Naive thymus-derived CD4-positive, alpha-beta T cell (primary cell): ENCODE results near the gene LRP6. TPM values are rescaled to one million over a fixed set of nuclear protein-coding genes. Genes with fewer than 3 reads are reported as not detected.
A peak's percentile ranks its signal among the peaks of the same experiment; 100 is the strongest.
"Not testable (repeated sequence)": the region's sequence is repeated elsewhere in the genome, so short reads cannot be mapped to it uniquely, and the experiment has no call there.

Experiments
- ATAC-seq: fragments of 150-1000 bp; cut with Tn5 transposase; 2 replicates; pipeline ENCODE4 v1.10.0; 2021; ENCODE audit warnings: mild to moderate bottlenecking, moderate library complexity
- CTCF ChIA-PET: fragments of 350-600 bp; sonication (Branson Sonifier 250); formaldehyde crosslinking; loops from one replicate; lab custom pipeline; 2021; ENCODE audit warnings: antibody characterized with exemption; lab: Charles Lee
- POLR2A ChIA-PET: fragments of 350-600 bp; sonication (Branson Sonifier 250); formaldehyde crosslinking; loops from one replicate; lab custom pipeline; 2021; ENCODE audit warnings: antibody characterized with exemption, inconsistent platforms; lab: Charles Lee
- DNase-seq, 9 donors: peaks; one replicate each; pipeline versions ENCODE4 v3.0.0 to v3.0.0-alpha.2; 2020 to 2022; ENCODE audit warnings: mixed read lengths in 1 of 9
- H3K27ac ChIP-seq: one replicate; pipeline ENCODE4 v1.7.0; 2013; ENCODE audit warnings: mild to moderate bottlenecking, low read depth, low read length, moderate library complexity
- H3K27me3 ChIP-seq, 2 donors: one replicate each; pipeline ENCODE4 v1.7.0; 2013; ENCODE audit warnings: low read length in 2 of 2, mild to moderate bottlenecking in 2 of 2, moderate library complexity in 2 of 2; ENCODE audit not compliant: control insufficient read depth in 2 of 2, insufficient read depth in 2 of 2
- H3K36me3 ChIP-seq, 3 experiments: 1 replicate in 2 of 3; 2 replicates in 1 of 3; pipeline ENCODE4 v1.7.0; 2013; ENCODE audit warnings: low read length in 3 of 3, mild to moderate bottlenecking in 3 of 3, moderate library complexity in 1 of 3; ENCODE audit not compliant: insufficient read depth in 3 of 3, control insufficient read depth in 2 of 3
- H3K4me1 ChIP-seq, 2 donors: one replicate each; pipeline ENCODE4 v1.7.0; 2013; ENCODE audit warnings: low read length in 2 of 2, mild to moderate bottlenecking in 2 of 2, moderate library complexity in 1 of 2; ENCODE audit not compliant: control insufficient read depth in 2 of 2, insufficient read depth in 2 of 2
- H3K4me3 ChIP-seq: 2 replicates; pipeline ENCODE4 v1.7.0; 2013; ENCODE audit warnings: mild to moderate bottlenecking, low read length
- H3K9me3 ChIP-seq, 3 experiments: 1 replicate in 2 of 3; 2 replicates in 1 of 3; pipeline ENCODE4 v1.7.0; 2013; ENCODE audit warnings: low read length in 3 of 3; ENCODE audit not compliant: control insufficient read depth in 2 of 3
- H3K27ac Mint-ChIP-seq, 9 donors: one replicate each; pipeline ENCODE4 v1.8.0; 2020 to 2022; ENCODE audit warnings: mixed read lengths in 9 of 9, mild to moderate bottlenecking in 8 of 9, moderate library complexity in 5 of 9, inconsistent platforms in 2 of 9
- H3K27me3 Mint-ChIP-seq, 5 donors: one replicate each; pipeline ENCODE4 v1.8.0; 2021 to 2022; ENCODE audit warnings: mixed read lengths in 5 of 5, mild to moderate bottlenecking in 1 of 5
- H3K36me3 Mint-ChIP-seq, 5 donors: one replicate each; pipeline ENCODE4 v1.8.0; 2020 to 2022; ENCODE audit warnings: mixed read lengths in 5 of 5, mild to moderate bottlenecking in 3 of 5, inconsistent platforms in 1 of 5
- H3K4me1 Mint-ChIP-seq, 7 donors: one replicate each; pipeline ENCODE4 v1.8.0; 2020 to 2022; ENCODE audit warnings: mixed read lengths in 7 of 7, mild to moderate bottlenecking in 3 of 7, inconsistent platforms in 1 of 7
- H3K4me3 Mint-ChIP-seq, 10 donors: one replicate each; pipeline ENCODE4 v1.8.0; 2020 to 2022; ENCODE audit warnings: mild to moderate bottlenecking in 10 of 10, mixed read lengths in 10 of 10, moderate library complexity in 6 of 10, inconsistent platforms in 2 of 10
- H3K9me3 Mint-ChIP-seq, 11 donors: one replicate each; pipeline ENCODE4 v1.8.0; 2020 to 2022; ENCODE audit warnings: mixed read lengths in 11 of 11, mild to moderate bottlenecking in 4 of 11, inconsistent platforms in 1 of 11, moderate library complexity in 1 of 11
- intact Hi-C, 2 donors: fragments of 100-400 bp; cut with micrococcal nuclease; formaldehyde crosslinking; loops; one replicate each; pipeline ENCODE4 v1.15.1; 2023
- polyA plus RNA-seq, 2 donors: library from polyadenylated mRNA; unstranded; fragments of 300-500 nt; fragmentation: Illumina TruSeq; gene quantifications; one replicate each; pipeline ENCODE4 v1.2.3, GENCODE V29; 2021
- total RNA-seq, 6 experiments: library from RNA in 5 of 6; stranded (reverse) in 5 of 6; gene quantifications; 1 replicate in 5 of 6; 2 replicates in 1 of 6; pipeline ENCODE4 v1.2.3 and lab custom pipeline; 2021 to 2026

The LRP6 gene
- total and polyA plus RNA-seq, 7 experiments from 2014 or later = 1.6 to 12.6 (median 5.2) TPM

- ChIA-PET CTCF (no interaction called here), POLR2A (no interaction called here)
- Histone ChIP-seq H3K27me3 (no peaks in the 10 kb centered on the region), H3K4me1 (no peaks in the 10 kb centered on the region), H3K9me3 (no peaks in the 10 kb centered on the region), H3K4me3 (no peak overlapping the region), H3K27ac (no peak overlapping the region), H3K36me3 (peaks cover 0 to 41% (median 0%) of the 10 kb centered on the region in 3 experiments)
- H3K27me3 Mint-ChIP-seq = no peaks in the 10 kb centered on the region
- H3K4me3 Mint-ChIP-seq = no peak overlapping the region
- no peak for ATAC-seq
- peaks cover 3 to 53% (median 19%) of the 10 kb centered on the region in 5 donors for H3K36me3 Mint-ChIP-seq
- H3K9me3 Mint-ChIP-seq = no peaks in the 10 kb centered on the region
- no peak overlapping the region for H3K27ac Mint-ChIP-seq
- intact Hi-C loops = no loop called here
- no peak for DNase-seq
- H3K4me1 Mint-ChIP-seq = peaks cover 0 to 4% (median 0%) of the 10 kb centered on the region in 7 donors
These were observed 143.7 kb downstream of the LRP6 start for GRCh38 chr12:12123036-12123604.

- peaks cover 0 to 4% (median 0%) of the 10 kb centered on the region in 7 donors for H3K4me1 Mint-ChIP-seq
- no peak overlapping the region for H3K27ac Mint-ChIP-seq
- ChIA-PET CTCF (no interaction called here), POLR2A (no interaction called here)
- H3K27me3 ChIP-seq = no peaks in the 10 kb centered on the region
- no peaks in the 10 kb centered on the region for H3K4me1 ChIP-seq
- DNase-seq (no peak), ATAC-seq (no peak)
- H3K9me3 Mint-ChIP-seq = no peaks in the 10 kb centered on the region
- no peaks in the 10 kb centered on the region for H3K9me3 ChIP-seq
- H3K27me3 Mint-ChIP-seq = no peaks in the 10 kb centered on the region
- H3K36me3 ChIP-seq = peaks cover 0 to 27% (median 0%) of the 10 kb centered on the region in 3 experiments
- intact Hi-C loops = no loop called here
- H3K36me3 Mint-ChIP-seq = peaks cover 3 to 36% (median 11%) of the 10 kb centered on the region in 5 donors
- H3K27ac ChIP-seq = no peak overlapping the region
- H3K4me3 ChIP-seq = no peak overlapping the region
- no peak overlapping the region for H3K4me3 Mint-ChIP-seq
These were observed 145.8 kb downstream of the LRP6 start for GRCh38 chr12:12121061-12121460.

- Histone ChIP-seq H3K27me3 (no peaks in the 10 kb centered on the region), H3K4me3 (no peak overlapping the region), H3K9me3 (no peaks in the 10 kb centered on the region), H3K27ac (no peak overlapping the region), H3K36me3 (peaks cover 0 to 10% (median 0%) of the 10 kb centered on the region in 3 experiments), H3K4me1 (no peaks in the 10 kb centered on the region)
- intact Hi-C loops = no loop called here
- H3K4me3 Mint-ChIP-seq = no peak overlapping the region
- DNase-seq = no peak
- H3K4me1 Mint-ChIP-seq = peaks cover 0 to 4% (median 0%) of the 10 kb centered on the region in 7 donors
- H3K36me3 Mint-ChIP-seq = peaks cover 2 to 36% (median 10%) of the 10 kb centered on the region in 5 donors
- no peak overlapping the region for H3K27ac Mint-ChIP-seq
- peaks cover 0 to 2% (median 0%) of the 10 kb centered on the region in 5 donors for H3K27me3 Mint-ChIP-seq
- ChIA-PET POLR2A (no interaction called here), CTCF (no interaction called here)
- ATAC-seq = no peak
- peaks cover 0 to 1% (median 0%) of the 10 kb centered on the region in 11 donors for H3K9me3 Mint-ChIP-seq
These were observed 150.2 kb downstream of the LRP6 start for GRCh38 chr12:12116677-12117076.

- intact Hi-C loops = no loop called here
- Histone ChIP-seq H3K27me3 (no peaks in the 10 kb centered on the region), H3K27ac (no peak overlapping the region), H3K4me1 (no peaks in the 10 kb centered on the region), H3K4me3 (no peak overlapping the region), H3K9me3 (no peaks in the 10 kb centered on the region), H3K36me3 (peaks cover 0 to under 1% (median 0%) of the 10 kb centered on the region in 3 experiments)
- H3K27me3 Mint-ChIP-seq = peaks cover 0 to 2% (median 0%) of the 10 kb centered on the region in 5 donors
- H3K4me3 Mint-ChIP-seq = no peak overlapping the region
- H3K4me1 Mint-ChIP-seq = peaks cover 0 to 4% (median 0%) of the 10 kb centered on the region in 7 donors
- ChIA-PET POLR2A (no interaction called here), CTCF (no interaction called here)
- H3K27ac Mint-ChIP-seq = no peak overlapping the region
- no peak for DNase-seq
- peaks cover 0 to 8% (median 0%) of the 10 kb centered on the region in 11 donors for H3K9me3 Mint-ChIP-seq
- H3K36me3 Mint-ChIP-seq = peaks cover 2 to 32% (median 5%) of the 10 kb centered on the region in 5 donors
- no peak for ATAC-seq
These were observed 151.3 kb downstream of the LRP6 start for GRCh38 chr12:12115514-12115913.

DNA sequence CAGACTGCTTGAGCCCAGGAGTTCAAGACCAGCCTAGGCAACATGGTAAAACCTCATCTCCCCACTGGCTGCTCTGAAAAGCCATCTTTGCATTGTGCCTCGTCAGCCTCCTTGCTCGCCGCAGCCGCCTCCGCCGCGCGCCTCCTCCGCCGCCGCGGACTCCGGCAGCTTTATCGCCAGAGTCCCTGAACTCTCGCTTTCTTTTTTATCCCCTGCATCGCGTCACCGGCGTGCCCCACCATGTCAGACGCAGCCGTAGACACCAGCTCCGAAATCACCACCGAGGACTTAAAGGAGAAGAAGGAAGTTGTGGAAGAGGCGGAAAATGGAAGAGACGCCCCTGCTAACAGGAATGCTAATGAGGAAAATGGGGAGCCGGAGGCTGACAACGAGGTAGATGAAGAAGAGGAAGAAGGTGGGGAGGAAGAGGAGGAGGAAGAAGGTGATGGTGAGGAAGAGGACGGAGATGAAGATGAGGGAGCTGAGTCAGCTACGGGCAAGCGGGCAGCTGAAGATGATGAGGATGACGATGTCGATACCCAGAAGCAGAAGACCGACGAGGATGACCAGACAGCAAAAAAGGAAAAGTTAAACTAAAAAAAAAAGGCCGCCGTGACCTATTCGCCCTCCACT, 155.8 kb downstream of the LRP6 start:
- CTCF ChIA-PET = interaction anchor here (0.6 kb wide), 1 partner anchor 319 kb away, joined by 3 read pairs; no protein-coding TSS in a partner anchor
- POLR2A ChIA-PET, H3K4me1 ChIP-seq, intact Hi-C loops, H3K27me3 Mint-ChIP-seq, H3K4me3 ChIP-seq, H3K27me3 ChIP-seq, H3K36me3 ChIP-seq, ATAC-seq, H3K27ac ChIP-seq, H3K4me1 Mint-ChIP-seq: not testable (repeated sequence)
- H3K4me3 Mint-ChIP-seq = peak overlapping the region in 7 of 10 donors; percentile 9 to 68 (median 32)
- peaks cover 1 to 34% (median 23%) of the 10 kb centered on the region in 5 donors for H3K36me3 Mint-ChIP-seq
- peaks cover 0 to 23% (median 6%) of the 10 kb centered on the region in 3 experiments for H3K9me3 ChIP-seq
- H3K27ac Mint-ChIP-seq = peak overlapping the region in 1 of 9 donors; percentile 25
- DNase-seq = peak in 1 of 9 donors; percentile 11
- H3K9me3 Mint-ChIP-seq = peaks cover 7 to 42% (median 15%) of the 10 kb centered on the region in 11 donors

GRCh38 chr12:12108441-12109058, 158.3 kb downstream of the LRP6 start:
- Histone ChIP-seq H3K27me3 (no peaks in the 10 kb centered on the region), H3K27ac (no peak overlapping the region), H3K4me3 (no peak overlapping the region), H3K9me3 (peaks cover 0 to 23% (median 6%) of the 10 kb centered on the region in 3 experiments), H3K36me3 (no peaks in the 10 kb centered on the region), H3K4me1 (no peaks in the 10 kb centered on the region)
- Mint-ChIP-seq H3K27ac (no peak overlapping the region), H3K27me3 (peaks cover 0 to 2% (median 0%) of the 10 kb centered on the region in 5 donors), H3K4me3 (no peak overlapping the region), H3K9me3 (peaks cover 11 to 62% (median 15%) of the 10 kb centered on the region in 11 donors), H3K4me1 (no peaks in the 10 kb centered on the region), H3K36me3 (peaks cover 1 to 34% (median 20%) of the 10 kb centered on the region in 5 donors)
- ChIA-PET POLR2A (no interaction called here), CTCF (no interaction called here)
- ATAC-seq (no peak), DNase-seq (no peak)
- intact Hi-C loops = no loop called here
